Activated CD4-positive, alpha-beta memory T cell treated with anti-CD3 and anti-CD28 coated beads, Interleukin-2, amount 10 ng/mL, durations not matched to agents 7 days and 5 days (primary cell): ENCODE measurements around the gene STX17. TPM values are rescaled to one million over a fixed set of nuclear protein-coding genes. Genes with fewer than 3 reads are reported as not detected.

Source experiments
- total RNA-seq, 2 experiments: library from RNA; stranded (reverse); gene quantifications; one replicate each; pipeline ENCODE4 v1.2.3, GENCODE V29; 2021

The STX17 gene
- total RNA-seq, 2 experiments from 2014 or later: 35.8 to 37.3 TPM

Other genes with a start within 250 kb of the STX17 start
- 1 to 10 TPM; 3.0 to 3.2 TPM for gene NR4A3, start 84.8 kb upstream of the STX17 start, total RNA-seq
- gene ERP44, start 192.3 kb downstream of the STX17 start, total RNA-seq: 10 to 100 TPM; 22.3 to 23.3 TPM
- gene INVS, start 192.6 kb downstream of the STX17 start, total RNA-seq: 10 to 100 TPM; 13.1 to 13.2 TPM